ENCODE measurements around the gene CYP1A1.

DNA sequence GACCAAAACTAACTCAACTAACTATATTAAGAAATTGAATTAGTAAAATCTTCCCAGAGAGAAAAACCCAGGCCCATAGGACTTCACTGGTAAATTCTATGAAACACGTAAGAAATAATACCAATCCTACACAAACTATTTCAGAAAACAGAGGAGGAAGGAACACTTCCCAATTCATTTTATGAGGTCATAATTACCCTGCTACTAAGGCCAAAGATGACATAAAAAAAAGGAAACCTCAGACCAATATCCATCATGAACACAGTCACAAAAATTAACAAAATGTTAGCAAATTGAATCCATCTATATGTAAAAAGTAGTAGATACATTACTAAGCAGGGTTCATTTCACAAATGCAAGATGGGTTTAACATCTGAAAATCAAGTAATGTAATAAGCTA is 33.0 kb downstream of the CYP1A1 start:
- no peak for TF ChIP-seq POLR2A (IDR thresholded peaks at IDR 0.05)
- TF ChIP-seq, protein P1, sequence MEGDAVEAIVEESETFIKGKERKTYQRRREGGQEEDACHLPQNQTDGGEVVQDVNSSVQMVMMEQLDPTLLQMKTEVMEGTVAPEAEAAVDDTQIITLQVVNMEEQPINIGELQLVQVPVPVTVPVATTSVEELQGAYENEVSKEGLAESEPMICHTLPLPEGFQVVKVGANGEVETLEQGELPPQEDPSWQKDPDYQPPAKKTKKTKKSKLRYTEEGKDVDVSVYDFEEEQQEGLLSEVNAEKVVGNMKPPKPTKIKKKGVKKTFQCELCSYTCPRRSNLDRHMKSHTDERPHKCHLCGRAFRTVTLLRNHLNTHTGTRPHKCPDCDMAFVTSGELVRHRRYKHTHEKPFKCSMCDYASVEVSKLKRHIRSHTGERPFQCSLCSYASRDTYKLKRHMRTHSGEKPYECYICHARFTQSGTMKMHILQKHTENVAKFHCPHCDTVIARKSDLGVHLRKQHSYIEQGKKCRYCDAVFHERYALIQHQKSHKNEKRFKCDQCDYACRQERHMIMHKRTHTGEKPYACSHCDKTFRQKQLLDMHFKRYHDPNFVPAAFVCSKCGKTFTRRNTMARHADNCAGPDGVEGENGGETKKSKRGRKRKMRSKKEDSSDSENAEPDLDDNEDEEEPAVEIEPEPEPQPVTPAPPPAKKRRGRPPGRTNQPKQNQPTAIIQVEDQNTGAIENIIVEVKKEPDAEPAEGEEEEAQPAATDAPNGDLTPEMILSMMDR (IDR thresholded peaks at IDR 0.05) = no peak
- no peak for TF ChIP-seq POLR2AphosphoS5 (IDR thresholded peaks at IDR 0.05)

Measured in breast epithelium (tissue), 3 donors.